Measurements from ENCODE around the gene CCL5.

Gene CCL5

DNA sequence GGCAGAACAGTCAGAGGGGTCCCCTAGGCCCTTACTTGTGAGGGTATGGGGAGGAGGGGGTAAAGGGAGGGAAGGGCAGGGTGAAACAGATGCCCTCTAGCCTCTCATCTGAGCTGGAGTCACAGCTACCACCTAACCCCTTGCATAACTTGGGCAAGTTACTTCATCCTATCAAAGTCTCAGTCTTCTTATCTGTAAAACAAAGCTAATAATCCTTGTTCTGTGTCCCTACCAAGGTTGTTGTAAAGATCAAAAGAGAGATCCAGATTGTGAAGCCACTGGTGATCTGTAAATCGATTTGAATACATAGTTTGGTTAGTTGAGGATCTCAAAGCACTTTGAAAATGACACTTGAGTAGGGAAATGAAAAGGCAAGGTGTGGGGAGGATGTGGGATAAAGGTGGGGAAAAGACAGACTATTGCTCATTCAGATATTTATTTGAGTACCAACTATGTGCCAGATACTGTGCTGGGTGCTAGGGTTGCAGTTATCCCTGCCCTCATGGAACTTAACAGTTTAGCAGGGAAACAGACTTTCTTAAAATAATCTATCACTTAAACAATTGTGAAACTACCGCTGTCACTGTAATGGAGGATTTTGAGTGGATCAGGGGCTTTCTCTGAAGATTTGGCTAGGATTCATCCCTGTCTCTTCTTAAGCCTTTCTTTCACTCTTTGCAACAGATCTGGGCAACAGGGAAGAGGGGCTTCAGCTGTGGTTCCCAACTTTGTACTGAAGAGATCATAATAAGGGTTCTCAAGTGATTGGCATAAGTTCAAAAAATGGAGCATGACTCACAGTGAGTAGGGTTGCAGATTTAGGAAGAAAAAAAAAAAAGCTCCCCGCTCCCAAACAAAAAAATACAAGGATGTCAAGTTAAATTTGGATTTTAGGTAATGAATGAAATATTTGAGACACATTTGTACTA is 14.5 kb downstream of the CCL5 start:
- no peak for DNase-seq

DNA sequence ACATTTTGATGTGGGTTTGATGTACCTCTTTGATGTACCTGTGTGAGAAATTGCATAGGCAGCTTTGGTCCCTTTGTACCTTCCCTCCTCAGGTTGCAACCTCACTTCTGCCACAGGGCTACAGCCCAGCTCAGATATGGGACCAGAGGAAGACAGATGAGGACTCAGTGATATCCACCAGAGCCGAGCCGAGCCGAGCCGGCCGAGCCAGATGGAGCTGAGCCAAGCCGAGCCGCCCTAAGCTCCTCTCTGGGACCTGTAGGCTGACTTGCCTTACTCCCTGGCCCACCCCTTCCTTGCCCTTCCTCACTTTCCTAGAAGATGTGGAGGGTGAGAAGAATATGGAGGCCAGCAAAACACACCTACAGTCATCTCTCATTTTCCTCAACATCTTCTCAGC is 15.3 kb downstream of the CCL5 start:
- no peak for DNase-seq

DNA sequence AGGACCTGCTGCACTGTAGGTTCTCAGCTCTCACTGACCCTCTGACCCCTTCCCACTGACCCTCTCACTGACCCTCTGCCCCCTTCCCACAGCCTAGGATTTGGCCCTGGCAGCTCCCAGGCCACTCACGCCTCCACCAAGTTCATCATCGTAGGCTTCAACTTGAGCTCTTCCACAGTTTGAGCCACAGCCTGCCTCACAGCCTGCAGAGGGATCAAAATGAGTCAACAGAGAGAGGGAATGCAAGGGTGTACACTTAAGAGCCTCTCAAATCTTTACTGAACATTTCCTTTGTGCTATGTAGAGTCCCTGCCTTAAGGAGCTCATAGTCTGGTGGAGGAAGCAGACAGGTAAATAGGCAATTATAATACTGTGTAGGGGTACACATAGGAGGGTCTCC is 23.6 kb downstream of the CCL5 start:
- DNase-seq, result no peak

DNA sequence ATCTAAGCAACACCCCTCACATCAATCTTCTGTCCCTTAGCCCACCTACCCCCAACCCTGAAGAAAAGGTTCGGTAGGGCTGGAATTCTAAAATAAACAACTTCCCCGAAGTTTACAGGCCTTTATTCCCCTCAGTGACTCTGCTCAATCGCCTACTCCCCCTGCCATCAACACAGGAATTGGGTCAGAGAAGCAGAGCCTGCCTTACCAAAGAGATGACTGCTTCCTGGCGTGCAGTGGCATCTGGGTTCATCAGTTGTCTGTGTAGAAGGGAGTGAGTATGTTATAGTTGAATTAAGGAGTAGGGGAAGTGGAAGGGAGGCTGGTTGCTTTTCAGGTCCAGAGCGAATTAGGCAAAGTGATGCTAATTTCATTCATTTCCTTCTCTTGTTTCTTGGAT is 24.2 kb downstream of the CCL5 start:
- no peak for DNase-seq

DNA sequence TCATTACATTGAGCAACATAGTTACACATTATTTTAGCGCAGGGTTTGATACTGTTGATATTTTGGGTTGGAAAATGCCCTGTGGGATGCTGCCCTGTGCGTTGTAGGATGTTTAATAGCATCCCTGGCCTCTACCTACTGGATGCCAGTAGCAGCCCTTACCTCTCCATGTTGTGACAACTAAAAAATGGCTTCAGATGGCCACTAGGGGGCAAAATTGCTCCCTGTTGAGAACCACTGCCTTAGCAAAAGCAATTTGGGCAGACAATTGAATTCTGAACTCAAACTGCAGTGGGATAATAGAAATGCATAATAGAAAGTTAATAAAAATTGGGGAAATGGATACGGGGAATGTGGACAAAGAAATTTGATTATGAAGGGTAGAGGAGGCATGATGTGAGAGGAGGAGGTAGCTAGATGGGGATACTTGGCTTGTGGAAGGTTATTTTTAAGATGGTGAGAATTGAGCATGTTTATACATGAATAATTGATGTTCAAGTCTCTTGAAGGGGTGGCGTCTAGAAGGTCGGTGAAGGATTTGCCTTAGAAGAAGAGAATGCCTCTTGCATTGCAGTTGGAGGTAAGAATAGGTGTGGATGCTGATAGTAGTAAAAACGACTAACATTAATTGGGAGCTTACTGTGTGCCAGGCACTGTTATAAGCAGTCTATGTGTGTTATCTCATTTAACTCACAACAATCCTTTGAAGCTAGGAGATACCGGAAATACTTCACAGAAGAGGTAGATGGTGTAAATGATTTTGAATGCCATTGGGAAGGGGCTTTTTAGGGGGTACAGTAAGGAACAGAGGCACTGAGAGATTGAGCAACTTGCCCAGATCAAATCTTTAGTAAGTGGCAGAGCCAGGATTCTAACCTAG is 30.5 kb downstream of the CCL5 start:
- DNase-seq, result no peak

DNA sequence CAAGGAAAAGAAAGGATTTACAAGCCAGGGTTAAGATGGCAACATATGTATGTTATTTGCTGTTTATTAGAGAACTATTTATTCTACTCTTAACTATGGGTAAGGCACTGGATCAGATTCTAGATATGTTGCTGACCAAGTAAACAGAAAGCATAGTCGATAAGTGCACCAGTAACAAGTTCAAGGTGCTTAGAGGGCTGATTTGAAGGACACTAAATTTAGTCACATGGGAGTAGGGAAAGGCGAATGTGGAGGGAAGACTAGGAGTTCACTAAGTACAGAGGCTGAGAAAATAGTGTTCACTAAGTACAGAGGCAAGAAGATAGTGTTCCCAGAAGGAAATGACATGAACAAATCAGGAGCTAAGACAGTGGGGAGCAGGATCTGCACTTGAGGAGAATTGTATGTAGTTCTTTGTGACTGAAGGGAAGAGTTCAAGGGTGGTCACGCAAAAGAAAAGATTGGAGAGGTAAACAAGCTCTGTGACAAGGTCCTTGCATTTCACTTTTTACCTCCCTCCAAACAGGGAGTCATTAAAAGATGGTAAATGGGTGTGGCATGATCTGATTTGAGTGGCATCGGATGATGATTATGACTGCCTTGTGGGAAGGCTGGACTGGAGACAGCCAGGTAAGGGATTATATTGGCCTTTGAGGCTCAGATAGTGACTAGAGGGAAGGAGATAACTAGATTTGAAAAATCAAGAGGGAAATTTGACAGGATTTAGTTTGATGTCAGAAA is 32.4 kb downstream of the CCL5 start:
- no peak for DNase-seq

DNA sequence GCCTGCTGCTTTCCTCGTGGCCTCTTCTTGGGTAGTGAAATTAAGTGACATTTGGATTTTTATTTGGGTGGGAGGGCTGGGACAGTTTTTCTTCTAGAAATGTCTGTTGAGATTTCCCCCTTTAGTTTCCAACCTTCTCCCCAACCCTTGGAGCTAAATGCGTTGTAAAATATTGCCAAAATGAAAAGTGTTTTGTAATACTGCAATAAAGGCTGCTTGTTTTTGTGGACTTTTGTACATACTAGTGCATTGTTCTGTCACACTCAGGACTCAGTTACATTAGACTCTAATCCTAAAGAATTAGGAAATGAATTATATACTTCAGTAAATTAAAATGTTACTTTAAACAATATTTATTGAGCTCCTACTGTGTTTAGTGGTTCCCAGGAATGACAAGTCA is 33.2 kb downstream of the CCL5 start:
- DNase-seq, result no peak

DNA sequence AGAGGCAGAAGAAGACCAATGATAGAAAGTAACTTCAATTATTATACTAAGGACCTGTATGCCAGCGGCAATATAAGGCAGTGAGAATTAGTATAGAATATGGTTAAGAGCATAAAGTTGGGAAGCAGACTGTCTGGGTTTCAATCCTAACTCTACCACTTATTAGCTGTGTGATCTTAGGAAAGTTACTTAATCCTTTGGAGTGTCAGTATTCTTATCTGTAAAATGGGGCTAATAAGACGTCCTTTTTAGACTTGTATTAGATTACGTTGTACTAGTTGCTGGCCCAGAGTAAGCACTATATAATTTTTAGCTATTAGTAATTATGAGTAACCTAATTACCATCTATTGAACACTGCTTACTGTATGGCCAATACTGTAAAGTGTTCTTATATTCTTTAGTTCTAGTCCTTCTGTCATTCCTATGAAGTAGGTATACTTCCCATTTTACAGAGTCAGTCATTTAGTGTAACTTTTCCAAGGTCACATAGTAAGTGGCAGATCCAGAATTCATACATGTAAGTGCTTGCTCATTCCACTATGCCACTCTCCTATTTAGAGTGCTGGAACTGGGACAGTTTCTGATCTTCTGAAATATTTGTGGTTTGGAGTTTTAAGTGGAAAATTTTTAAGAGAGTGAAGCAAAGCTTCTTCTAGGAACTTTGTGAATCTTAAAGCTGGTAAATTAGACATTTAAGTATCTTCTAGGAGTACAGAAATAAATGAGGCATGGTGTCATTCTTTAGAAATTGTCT is 33.9 kb downstream of the CCL5 start:
- no peak for DNase-seq

DNA sequence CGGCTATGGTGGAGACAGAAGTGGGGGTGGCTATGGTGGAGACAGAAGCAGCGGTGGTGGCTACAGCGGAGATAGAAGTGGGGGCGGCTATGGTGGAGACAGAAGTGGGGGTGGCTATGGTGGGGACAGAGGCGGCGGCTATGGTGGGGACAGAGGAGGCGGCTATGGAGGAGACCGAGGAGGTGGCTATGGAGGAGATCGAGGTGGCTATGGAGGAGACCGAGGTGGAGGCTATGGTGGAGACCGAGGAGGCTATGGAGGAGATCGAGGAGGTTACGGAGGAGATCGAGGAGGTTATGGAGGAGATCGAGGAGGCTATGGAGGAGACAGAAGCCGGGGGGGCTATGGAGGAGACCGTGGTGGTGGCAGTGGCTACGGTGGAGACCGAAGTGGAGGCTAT is 35.6 kb downstream of the CCL5 start:
- DNase-seq, result no peak

DNA sequence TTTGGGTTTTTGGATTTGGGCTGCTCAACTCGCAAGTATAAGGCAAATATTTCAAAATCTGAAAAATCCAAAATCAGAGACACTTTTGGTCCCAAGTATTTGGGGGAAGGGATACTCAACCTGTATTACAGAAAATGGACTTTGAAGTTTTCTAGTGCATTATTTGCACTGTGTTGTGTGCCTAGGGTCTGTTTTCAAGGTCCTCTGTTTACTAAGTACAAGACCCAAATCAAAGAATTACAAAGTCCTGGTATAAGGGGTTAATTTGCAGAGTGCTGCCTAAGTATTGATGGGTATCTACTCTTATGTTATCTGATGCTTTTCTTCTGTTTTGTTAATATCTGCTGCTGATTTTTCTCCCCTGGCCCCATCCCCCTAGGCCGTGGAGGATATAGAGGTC is 36.5 kb downstream of the CCL5 start:
- no peak for DNase-seq

DNA sequence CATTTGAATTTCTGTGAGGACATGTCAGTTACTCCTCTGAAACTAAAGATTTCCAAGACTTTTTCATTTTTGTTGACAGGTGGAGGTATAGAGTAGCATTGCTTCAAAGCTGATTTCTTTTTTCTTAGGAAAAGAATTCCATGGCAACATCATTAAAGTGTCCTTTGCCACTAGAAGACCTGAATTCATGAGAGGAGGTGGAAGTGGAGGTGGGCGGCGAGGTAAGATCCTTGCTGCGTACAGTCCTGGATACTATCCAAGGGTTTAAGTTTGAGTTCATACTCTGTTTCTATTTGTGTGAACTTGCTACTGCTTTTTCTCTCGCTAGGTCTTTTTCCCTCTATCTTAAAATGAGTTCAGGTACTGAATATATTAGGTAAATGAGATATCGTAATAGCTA is 37.9 kb downstream of the CCL5 start:
- DNase-seq, result no peak

DNA sequence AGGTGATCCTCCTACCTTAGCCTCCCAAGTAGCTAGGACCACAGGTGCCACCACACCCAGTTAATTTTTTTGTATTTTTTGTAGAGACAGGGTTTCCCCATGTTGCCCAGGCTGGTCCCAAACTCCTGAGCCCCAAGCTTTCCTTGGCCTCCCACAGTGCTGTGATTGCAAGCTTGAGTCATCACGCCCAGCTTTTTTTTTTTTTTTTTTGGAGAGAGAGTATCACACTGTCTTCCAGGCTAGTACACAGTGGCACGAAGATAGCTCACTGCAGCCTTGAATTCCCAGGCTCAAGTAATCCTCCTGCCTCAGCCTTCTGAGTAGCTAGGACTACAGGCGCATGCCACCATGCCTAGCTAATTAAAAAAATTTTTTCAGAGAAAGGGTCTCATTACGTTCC is 38.7 kb downstream of the CCL5 start:
- no peak for DNase-seq

DNA sequence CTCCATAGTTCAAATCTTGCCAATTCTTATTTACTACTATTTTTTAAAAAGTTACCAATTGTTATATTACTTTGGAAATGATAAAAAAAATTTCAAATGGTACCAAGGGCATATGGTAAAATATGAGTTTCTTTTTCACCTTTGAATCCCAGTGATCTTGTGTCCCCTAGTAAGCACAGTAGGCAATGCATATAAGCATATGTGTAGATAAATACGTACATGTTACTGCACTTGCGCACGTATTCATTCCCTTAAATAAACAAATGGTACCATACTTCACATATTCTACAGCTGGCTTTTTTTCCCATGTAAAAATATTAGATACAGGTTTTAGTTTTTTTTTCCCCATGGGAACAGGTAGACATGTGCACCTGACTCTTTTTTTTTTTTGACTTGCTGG is 39.1 kb downstream of the CCL5 start:
- DNase-seq, result no peak

DNA sequence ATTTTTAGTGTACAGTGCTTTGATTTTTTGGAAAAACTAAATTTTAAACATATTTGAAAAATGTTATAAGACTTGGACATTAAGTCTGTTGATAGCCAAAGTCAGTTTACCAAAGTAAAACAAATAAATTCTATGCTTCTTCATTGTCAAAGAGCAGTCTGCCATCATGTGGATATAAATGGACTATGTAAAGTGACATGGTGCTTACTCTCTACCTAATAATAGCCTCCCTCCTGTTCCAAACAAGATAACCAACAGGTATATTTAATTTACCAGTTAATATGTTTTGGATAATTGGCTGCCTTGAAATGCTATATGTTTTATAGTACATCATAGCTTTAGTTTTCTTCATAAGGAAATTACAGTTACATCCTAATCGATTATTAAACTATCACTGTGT is 55.0 kb downstream of the CCL5 start:
- DNase-seq, result no peak
